H9 (cell line): ENCODE data around the gene UTP18. TPM values are rescaled to one million over a fixed set of nuclear protein-coding genes. Genes with fewer than 3 reads are reported as not detected.

Experiments used
- DNase-seq: peaks from one replicate; pipeline ENCODE4 v3.0.0-alpha.2; 2017
- H2AFZ ChIP-seq: one replicate; pipeline ENCODE4 v1.6.1; 2013; ENCODE audit warnings: mild to moderate bottlenecking, low read length, control low read depth, moderate library complexity
- H2AK5ac ChIP-seq: 2 replicates; pipeline ENCODE4 v1.6.1; 2013; ENCODE audit warnings: low read length, control low read depth, mixed read lengths; ENCODE audit not compliant: insufficient read length
- H2BK120ac ChIP-seq: one replicate; pipeline ENCODE4 v1.6.1; 2013; ENCODE audit warnings: low read depth, mild to moderate bottlenecking, low read length, control low read depth, inconsistent platforms; ENCODE audit not compliant: poor library complexity, severe bottlenecking
- H2BK12ac ChIP-seq: 2 replicates; pipeline ENCODE4 v1.6.1; 2013; ENCODE audit warnings: low read length, control low read depth, mixed read lengths, low read depth; ENCODE audit not compliant: insufficient read length
- H2BK15ac ChIP-seq: 2 replicates; pipeline ENCODE4 v1.6.1; 2013; ENCODE audit warnings: low read depth, low read length, control low read depth
- H2BK20ac ChIP-seq: one replicate; pipeline ENCODE4 v1.6.1; 2013; ENCODE audit warnings: low read depth, mild to moderate bottlenecking, low read length, control low read depth, inconsistent platforms; ENCODE audit not compliant: poor library complexity, severe bottlenecking
- H2BK5ac ChIP-seq: 2 replicates; pipeline ENCODE4 v1.6.1; 2013; ENCODE audit warnings: low read length, control low read depth, mixed read lengths; ENCODE audit not compliant: insufficient read length
- H3K14ac ChIP-seq: 2 replicates; pipeline ENCODE4 v1.6.1; 2013; ENCODE audit warnings: low read length, control low read depth; ENCODE audit not compliant: insufficient read depth
- H3K18ac ChIP-seq: 2 replicates; pipeline ENCODE4 v1.6.1; 2013; ENCODE audit warnings: low read depth, mild to moderate bottlenecking, mixed read lengths, low read length, control low read depth; ENCODE audit not compliant: insufficient read length
- H3K23ac ChIP-seq: 2 replicates; pipeline ENCODE4 v1.6.1; 2013; ENCODE audit warnings: low read length, control low read depth, mixed read lengths, low read depth; ENCODE audit not compliant: insufficient read length
- H3K23me2 ChIP-seq: 2 replicates; pipeline ENCODE4 v1.6.1; 2013; ENCODE audit warnings: low read depth, mild to moderate bottlenecking, mixed read lengths, low read length, control low read depth; ENCODE audit not compliant: insufficient read length, poor library complexity, severe bottlenecking
- H3K27ac ChIP-seq: 2 replicates; pipeline ENCODE4 v1.5.1; 2013; ENCODE audit warnings: low read length, control low read depth, mixed read lengths, low read depth; ENCODE audit not compliant: insufficient read length
- H3K27me3 ChIP-seq: 2 replicates; pipeline ENCODE4 v1.6.1; 2013; ENCODE audit warnings: low read length, control low read depth, inconsistent platforms; ENCODE audit not compliant: insufficient read depth
- H3K4ac ChIP-seq: 2 replicates; pipeline ENCODE4 v1.6.1; 2013; ENCODE audit warnings: low read depth, mild to moderate bottlenecking, control low read depth, inconsistent platforms, low read length, moderate library complexity
- H3K4me1 ChIP-seq: 2 replicates; pipeline ENCODE4 v1.6.1; 2013; ENCODE audit warnings: low read length, control low read depth, inconsistent platforms; ENCODE audit not compliant: insufficient read depth
- H3K4me2 ChIP-seq: 2 replicates; pipeline ENCODE4 v1.6.1; 2013; ENCODE audit warnings: low read length, control low read depth, mixed read lengths; ENCODE audit not compliant: insufficient read length, insufficient read depth
- H3K56ac ChIP-seq: 2 replicates; pipeline ENCODE4 v1.6.1; 2013; ENCODE audit warnings: low read depth, mild to moderate bottlenecking, mixed read lengths, low read length, control low read depth; ENCODE audit not compliant: insufficient read length
- H3K79me1 ChIP-seq: 2 replicates; pipeline ENCODE4 v1.6.1; 2013; ENCODE audit warnings: low read depth, mild to moderate bottlenecking, moderate library complexity, low read length, control low read depth, inconsistent platforms; ENCODE audit not compliant: insufficient read depth, poor library complexity, severe bottlenecking
- H3K79me2 ChIP-seq: 2 replicates; pipeline ENCODE4 v1.6.1; 2013; ENCODE audit warnings: low read length, control low read depth, inconsistent platforms; ENCODE audit not compliant: insufficient read depth
- H3K9ac ChIP-seq: 2 replicates; pipeline ENCODE4 v1.6.1; 2013; ENCODE audit warnings: low read length, control low read depth, mixed read lengths; ENCODE audit not compliant: insufficient read length; ENCODE audit errors: extremely low read depth
- H3K9me3 ChIP-seq: one replicate; pipeline ENCODE4 v1.6.1; 2013; ENCODE audit warnings: low read depth, low read length, inconsistent platforms; ENCODE audit not compliant: control insufficient read depth
- H3T11ph ChIP-seq: one replicate; pipeline ENCODE4 v1.6.1; 2013; ENCODE audit warnings: mild to moderate bottlenecking, low read length, control low read depth, inconsistent platforms
- H4K20me1 ChIP-seq: one replicate; pipeline ENCODE4 v1.6.1; 2013; ENCODE audit not compliant: control insufficient read depth, insufficient read length, insufficient read depth
- H4K5ac ChIP-seq: 2 replicates; pipeline ENCODE4 v1.6.1; 2013; ENCODE audit warnings: low read depth, mild to moderate bottlenecking, mixed read lengths, low read length, control low read depth; ENCODE audit not compliant: insufficient read length
- H4K8ac ChIP-seq: replicated peaks from 2 replicates; pipeline ENCODE4 v1.6.1; 2013; ENCODE audit warnings: low read length, control low read depth, mixed read lengths, low read depth; ENCODE audit not compliant: insufficient read length
- H4K91ac ChIP-seq: 2 replicates; pipeline ENCODE4 v1.6.1; 2013; ENCODE audit warnings: low read depth, mild to moderate bottlenecking, moderate library complexity, mixed read lengths, low read length, control low read depth; ENCODE audit not compliant: insufficient read length
- H3K27ac Mint-ChIP-seq, 3 experiments: 2 replicates in 2 of 3; 3 replicates in 1 of 3; pipeline ENCODE4 v1.8.0; 2020 to 2021; ENCODE audit warnings: mixed read lengths in 3 of 3, mild to moderate bottlenecking in 1 of 3, moderate library complexity in 1 of 3
- H3K27me3 Mint-ChIP-seq: 2 replicates; pipeline ENCODE4 v1.8.0; 2021; ENCODE audit warnings: low read depth, mild to moderate bottlenecking, moderate library complexity, mixed read lengths
- H3K36me3 Mint-ChIP-seq, 3 experiments: 2 replicates in 2 of 3; 3 replicates in 1 of 3; pipeline ENCODE4 v1.8.0; 2020 to 2021; ENCODE audit warnings: low read depth in 3 of 3, mixed read lengths in 3 of 3; ENCODE audit not compliant: insufficient read depth in 1 of 3
- H3K4me1 Mint-ChIP-seq, 2 experiments: 2 replicates each; pipeline ENCODE4 v1.8.0; 2020; ENCODE audit warnings: mixed read lengths in 2 of 2
- H3K4me3 Mint-ChIP-seq, 2 experiments: 2 replicates in 1 of 2; 3 replicates in 1 of 2; pipeline ENCODE4 v1.8.0; 2020 to 2021; ENCODE audit warnings: mild to moderate bottlenecking in 2 of 2, mixed read lengths in 2 of 2, moderate library complexity in 1 of 2
- H3K9me3 Mint-ChIP-seq, 2 experiments: 2 replicates in 1 of 2; 3 replicates in 1 of 2; pipeline ENCODE4 v1.8.0; 2020; ENCODE audit warnings: mild to moderate bottlenecking in 2 of 2, mixed read lengths in 2 of 2, moderate library complexity in 1 of 2
- WGBS: extraction: QIAGEN DNeasy Blood & Tissue Kit; methylation state at CpG from one replicate; pipeline ENCODE4 v1.1.7; 2013; ENCODE audit warnings: missing lambda C conversion rate, low lambda C conversion rate, mixed read lengths; ENCODE audit not compliant: insufficient read length; ENCODE audit errors: extremely low coverage; 5-methylcytosine and 5-hydroxymethylcytosine counted together
- total RNA-seq: library from RNA; stranded (reverse); gene quantifications from 2 replicates; pipeline ENCODE4 v1.2.1, GENCODE V29; 2021
- TF ChIP-seq, protein P1 (sequence below): fragments of 200-600 bp; sonication (generic); conservative IDR thresholded peaks from 3 replicates; pipeline ENCODE4 v1.8.0; 2021; ENCODE audit warnings: antibody characterized with exemption, mild to moderate bottlenecking

Gene UTP18
- total RNA-seq, 1 experiment from 2014 or later: 79.5 TPM

DNA sequence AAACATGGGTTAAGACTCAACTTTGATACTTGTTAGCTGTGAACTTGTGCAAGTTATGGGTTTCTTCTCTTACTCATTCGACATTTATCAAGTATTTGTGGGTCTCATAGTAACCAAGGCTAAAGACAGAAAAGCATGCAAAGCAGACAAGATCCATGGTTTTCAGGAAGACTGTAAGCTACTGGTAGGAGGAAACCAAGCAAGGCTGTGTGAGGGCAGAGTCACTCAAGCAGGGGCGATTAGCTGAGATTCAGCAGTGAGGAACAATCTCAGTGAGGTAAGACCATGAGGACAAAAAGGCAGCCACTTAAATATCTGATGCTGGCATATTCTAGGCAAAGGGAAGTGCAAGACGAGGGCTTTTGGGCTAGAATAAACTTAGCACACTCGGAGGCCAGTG lies 30.0 kb upstream of the UTP18 start:
- WGBS: no CpG with 5 or more reads among the region's 4 CpGs

More for the DNA sequence above, 30.0 kb upstream of the UTP18 start:
- Histone ChIP-seq H2BK5ac (no peak overlapping the region), H3T11ph (no peak overlapping the region), H3K9ac (no peak overlapping the region), H3K27me3 (no peaks in the 10 kb centered on the region; the same call in 1 of the 2 replicates), H4K20me1 (no peaks in the 10 kb centered on the region), H2BK20ac (no peak overlapping the region), H4K91ac (no peak overlapping the region), H3K79me1 (peaks cover 11% of the 10 kb centered on the region), H2AFZ (no peak overlapping the region), H3K14ac (no peak overlapping the region), H3K27ac (no peak overlapping the region), H3K56ac (no peak overlapping the region), H3K4ac (no peak overlapping the region), H3K9me3 (no peaks in the 10 kb centered on the region), H4K8ac (no peak overlapping the region), H2BK120ac (no peak overlapping the region), H3K18ac (no peak overlapping the region), H4K5ac (no peak overlapping the region), H2BK12ac (no peak overlapping the region), H3K4me2 (no peak overlapping the region), H2AK5ac (no peak overlapping the region), H3K23me2 (no peaks in the 10 kb centered on the region), H3K23ac (no peak overlapping the region), H3K79me2 (peaks cover 10% of the 10 kb centered on the region; the same call in 1 of the 2 replicates), H2BK15ac (no peak overlapping the region), H3K4me1 (no peaks in the 10 kb centered on the region)
- Mint-ChIP-seq H3K27ac (0 out of 7 replicates have a peak overlapping the region, but pooled peaks of 1 of the 3 experiments have one; percentile 8), H3K4me1 (peaks cover 3 to 8% of the 10 kb centered on the region in 2 experiments; a peak in 1 of 4 replicates), H3K36me3 (peaks cover 0 to 3% (median under 1%) of the 10 kb centered on the region in 3 experiments; a peak in 4 of 7 replicates), H3K4me3 (no peak overlapping the region), H3K27me3 (no peaks in the 10 kb centered on the region), H3K9me3 (no peaks in the 10 kb centered on the region)
- DNase-seq: no peak
- TF ChIP-seq, protein P1, sequence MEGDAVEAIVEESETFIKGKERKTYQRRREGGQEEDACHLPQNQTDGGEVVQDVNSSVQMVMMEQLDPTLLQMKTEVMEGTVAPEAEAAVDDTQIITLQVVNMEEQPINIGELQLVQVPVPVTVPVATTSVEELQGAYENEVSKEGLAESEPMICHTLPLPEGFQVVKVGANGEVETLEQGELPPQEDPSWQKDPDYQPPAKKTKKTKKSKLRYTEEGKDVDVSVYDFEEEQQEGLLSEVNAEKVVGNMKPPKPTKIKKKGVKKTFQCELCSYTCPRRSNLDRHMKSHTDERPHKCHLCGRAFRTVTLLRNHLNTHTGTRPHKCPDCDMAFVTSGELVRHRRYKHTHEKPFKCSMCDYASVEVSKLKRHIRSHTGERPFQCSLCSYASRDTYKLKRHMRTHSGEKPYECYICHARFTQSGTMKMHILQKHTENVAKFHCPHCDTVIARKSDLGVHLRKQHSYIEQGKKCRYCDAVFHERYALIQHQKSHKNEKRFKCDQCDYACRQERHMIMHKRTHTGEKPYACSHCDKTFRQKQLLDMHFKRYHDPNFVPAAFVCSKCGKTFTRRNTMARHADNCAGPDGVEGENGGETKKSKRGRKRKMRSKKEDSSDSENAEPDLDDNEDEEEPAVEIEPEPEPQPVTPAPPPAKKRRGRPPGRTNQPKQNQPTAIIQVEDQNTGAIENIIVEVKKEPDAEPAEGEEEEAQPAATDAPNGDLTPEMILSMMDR: no peak
